Endometrial microvascular endothelial cells (primary cell): ENCODE data around the gene CDH2. TPM values are rescaled to one million over a fixed set of nuclear protein-coding genes. Genes with fewer than 3 reads are reported as not detected.
"Not testable (repeated sequence)": the region's sequence is repeated elsewhere in the genome, so short reads cannot be mapped to it uniquely, and the experiment has no call there.

ENCODE experiments used
- in situ Hi-C: cut with HindIII; loops from 2 replicates; pipeline ENCODE4 v1.10.0; 2017; ENCODE audit warnings: low sequenced_read_pairs, low pct_unique_long_range_greater_than_20kb; ENCODE audit errors: inconsistent ontology term
- total RNA-seq: library from RNA; depleted of rRNA; stranded (reverse); fragments of >200 nt; gene quantifications from one replicate; pipeline ENCODE4 v1.2.3, GENCODE V29; 2015; ENCODE audit errors: inconsistent ontology term

CDH2 gene
- total RNA-seq, 1 donor from 2014 or later = 77.4 TPM

- in situ Hi-C loops = no loop called here
These were observed 208.8 kb downstream of the CDH2 start for GRCh38 chr18:27967913-27968824.

GRCh38 chr18:27966881-27967280 lies 210.0 kb downstream of the CDH2 start:
- in situ Hi-C loops = no loop called here

- in situ Hi-C loops = no loop called here
These were observed 212.1 kb downstream of the CDH2 start for GRCh38 chr18:27964811-27965210.

GRCh38 chr18:27959101-27959500 lies 217.8 kb downstream of the CDH2 start:
- in situ Hi-C loops = no loop called here

GRCh38 chr18:27956001-27956640 lies 220.8 kb downstream of the CDH2 start:
- in situ Hi-C loops = no loop called here

- in situ Hi-C loops = no loop called here
These were observed 222.7 kb downstream of the CDH2 start for GRCh38 chr18:27954226-27954625.

GRCh38 chr18:27952741-27953140 lies 224.2 kb downstream of the CDH2 start:
- in situ Hi-C loops = no loop called here

- in situ Hi-C loops = no loop called here
These were observed 226.2 kb downstream of the CDH2 start for GRCh38 chr18:27950648-27951228.

- in situ Hi-C loops = no loop called here
These were observed 227.9 kb downstream of the CDH2 start for GRCh38 chr18:27948986-27949385.

GRCh38 chr18:27942706-27943105 lies 234.2 kb downstream of the CDH2 start:
- in situ Hi-C loops = no loop called here

- in situ Hi-C loops = no loop called here
These were observed 245.4 kb downstream of the CDH2 start for GRCh38 chr18:27931535-27931934.

GRCh38 chr18:27922780-27923179 lies 254.2 kb downstream of the CDH2 start:
- in situ Hi-C loops = no loop called here

- in situ Hi-C loops = no loop called here
These were observed 254.8 kb downstream of the CDH2 start for GRCh38 chr18:27921904-27922751.

- in situ Hi-C loops = no loop called here
These were observed 255.5 kb downstream of the CDH2 start for GRCh38 chr18:27921392-27921791.

GRCh38 chr18:27920836-27921235 lies 256.1 kb downstream of the CDH2 start:
- in situ Hi-C loops = no loop called here

- in situ Hi-C loops = not testable (repeated sequence)
These were observed 270.7 kb downstream of the CDH2 start for GRCh38 chr18:27906189-27906588.

- in situ Hi-C loops = no loop called here
These were observed 273.0 kb downstream of the CDH2 start for GRCh38 chr18:27903906-27904305.

- in situ Hi-C loops = no loop called here
These were observed 275.3 kb downstream of the CDH2 start for GRCh38 chr18:27901424-27902226.
